HG03520 (cell line): ENCODE results near the gene LRRC75A.

Source experiments
- ATAC-seq: cut with Tn5 transposase; IDR thresholded peaks from one replicate; pipeline ENCODE4 v1.9.1; 2021; ENCODE audit warnings: mild to moderate bottlenecking, moderate library complexity; ENCODE audit not compliant: unreplicated experiment

LRRC75A gene

DNA sequence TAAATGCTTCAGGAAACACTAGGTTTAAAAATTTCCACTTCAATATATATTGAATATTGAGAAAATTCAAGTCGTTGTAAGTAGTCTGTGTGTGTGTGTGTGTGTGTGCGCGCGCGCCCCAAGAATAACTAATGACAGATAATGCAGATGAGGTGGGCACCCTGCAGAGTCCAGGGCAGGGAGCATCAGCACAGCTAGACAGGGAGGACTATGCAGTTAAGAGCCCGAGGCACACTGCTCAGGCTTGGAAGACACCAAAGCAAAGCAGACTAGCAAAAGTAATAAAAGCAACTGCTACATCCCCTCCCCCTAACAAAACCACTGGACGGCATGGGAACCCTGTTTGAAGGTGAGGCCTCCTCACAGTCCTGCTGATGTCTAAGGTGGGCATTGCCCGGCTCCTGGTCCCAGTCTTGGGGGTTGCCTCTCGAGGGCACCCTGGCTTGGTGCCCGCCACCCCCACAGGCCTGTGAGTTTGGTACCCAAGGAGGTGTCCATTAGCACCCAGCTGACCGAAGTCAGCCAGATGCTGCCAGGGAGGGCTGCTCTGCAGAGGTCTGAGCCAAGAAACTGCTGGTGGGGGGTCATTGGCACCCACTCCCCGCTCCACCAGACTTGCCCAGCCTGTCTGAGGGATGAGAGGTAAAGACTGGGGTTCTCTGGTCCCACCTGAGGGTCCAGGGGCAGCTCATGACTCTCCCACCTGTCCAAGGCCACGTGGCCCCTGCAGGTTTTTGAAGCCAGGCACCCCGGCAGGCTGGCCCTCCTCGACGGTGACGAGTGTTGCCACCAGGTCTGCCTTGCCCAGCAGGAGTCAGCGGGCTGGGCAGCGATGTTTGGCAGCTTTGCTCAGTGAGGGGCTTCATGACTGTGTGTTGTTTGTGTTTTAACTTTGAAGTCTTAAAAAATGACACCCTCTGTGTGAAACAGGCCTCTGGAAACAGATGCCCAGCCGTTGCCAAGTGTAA, 18.7 kb downstream of the LRRC75A start:
- no peak for ATAC-seq

DNA sequence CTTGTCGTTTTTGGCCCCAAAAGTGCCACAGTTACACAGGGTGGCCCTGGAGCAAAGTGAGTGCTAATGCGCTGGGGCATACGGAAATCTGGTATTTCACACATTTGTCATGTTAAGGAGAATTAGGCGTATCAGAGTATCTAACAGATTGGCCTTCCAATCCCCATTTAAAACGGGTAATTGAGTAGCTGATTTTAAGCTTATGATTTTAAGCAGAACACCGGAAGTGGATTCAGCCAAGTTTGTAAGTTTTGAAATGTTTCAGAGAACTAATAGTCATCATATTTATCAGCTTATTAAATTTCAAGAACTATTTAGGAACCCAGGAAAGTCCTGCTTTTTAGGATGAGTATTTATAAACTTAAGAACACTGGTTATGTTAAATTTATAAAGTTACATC, 19.5 kb downstream of the LRRC75A start:
- ATAC-seq, result no peak

DNA sequence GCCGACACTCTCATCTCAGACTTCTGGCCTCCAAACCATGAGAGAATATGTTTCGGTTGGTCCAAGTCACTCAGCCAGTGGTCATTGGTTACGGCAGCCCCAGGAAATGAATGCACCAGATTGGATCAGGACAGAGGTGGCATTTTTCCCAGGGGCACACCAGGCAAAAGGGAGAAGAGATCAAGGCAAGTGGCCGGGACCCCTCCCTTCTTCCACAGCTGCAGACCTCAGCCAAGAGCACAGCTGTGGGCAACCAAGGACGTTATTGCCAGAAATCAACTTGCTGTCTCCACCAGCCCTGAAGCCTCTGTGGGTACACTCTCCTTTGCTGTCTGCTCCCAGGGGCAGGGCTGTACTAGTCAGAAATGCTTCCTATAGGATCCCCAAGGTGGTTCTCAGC, 20.7 kb downstream of the LRRC75A start:
- ATAC-seq, result no peak

DNA sequence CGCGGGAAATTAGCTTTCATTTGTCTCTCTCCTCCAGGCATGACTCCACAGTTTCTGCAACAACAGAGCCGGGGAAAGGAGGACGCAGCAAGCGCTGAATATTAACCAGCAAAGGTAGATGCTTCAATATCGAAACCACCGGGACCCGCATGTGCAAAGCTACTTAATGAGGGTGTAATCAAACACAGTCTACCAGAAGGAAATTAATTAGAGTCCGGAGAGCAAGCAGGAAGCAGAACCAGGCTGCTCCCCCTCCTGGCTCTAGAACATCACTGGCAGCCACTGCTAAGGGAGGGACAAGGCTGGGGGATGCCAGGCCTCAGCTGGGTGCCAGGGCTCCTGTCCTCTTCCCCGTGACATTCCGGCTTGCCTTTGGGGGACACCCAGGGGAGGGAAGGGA, 21.7 kb downstream of the LRRC75A start:
- no peak for ATAC-seq

DNA sequence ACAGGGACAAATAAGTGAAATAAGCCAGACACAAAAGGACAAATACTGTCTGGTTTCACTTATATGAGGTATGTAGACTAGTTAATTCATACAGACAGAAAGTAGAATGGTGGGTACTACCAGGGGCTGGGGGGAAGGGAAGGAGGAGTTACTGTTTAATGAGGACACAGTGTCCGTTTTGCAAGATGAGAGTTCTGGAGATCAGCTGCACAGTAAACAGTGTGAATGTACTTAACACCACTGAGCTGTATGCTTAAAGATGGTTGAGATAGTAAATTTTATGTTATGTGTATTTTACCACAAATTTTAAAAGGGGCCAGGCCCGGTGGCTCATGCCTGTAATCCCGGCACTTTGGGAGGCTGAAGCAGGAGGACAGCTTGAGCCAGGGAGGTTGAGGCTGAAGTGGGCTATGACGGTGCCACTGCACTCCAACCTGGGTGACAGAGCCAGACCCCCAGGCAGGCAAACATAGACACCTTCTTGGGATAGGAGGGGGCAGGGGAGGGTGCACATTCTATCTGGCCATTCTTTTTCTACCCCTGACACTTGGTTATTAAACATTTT, 23.5 kb downstream of the LRRC75A start:
- ATAC-seq, result no peak

DNA sequence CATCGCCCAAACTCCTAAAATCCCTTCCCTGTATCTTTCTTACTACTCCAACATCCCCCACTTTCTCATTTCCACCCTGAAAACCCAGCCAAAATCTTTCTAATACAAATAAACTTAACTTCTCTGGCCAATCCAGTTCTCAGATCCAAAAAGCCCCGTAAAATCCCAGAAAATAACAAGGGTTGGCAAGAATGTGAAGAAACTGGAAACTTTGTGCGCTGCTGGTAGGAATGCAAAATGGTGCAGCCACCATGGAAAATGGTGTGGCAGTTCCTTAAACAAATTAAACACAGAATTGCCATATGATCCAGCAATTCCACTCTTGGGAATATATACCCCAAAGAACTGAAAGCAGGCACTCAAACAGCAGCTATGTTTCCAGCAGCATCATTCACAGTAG, 24.1 kb downstream of the LRRC75A start:
- ATAC-seq, result no peak

DNA sequence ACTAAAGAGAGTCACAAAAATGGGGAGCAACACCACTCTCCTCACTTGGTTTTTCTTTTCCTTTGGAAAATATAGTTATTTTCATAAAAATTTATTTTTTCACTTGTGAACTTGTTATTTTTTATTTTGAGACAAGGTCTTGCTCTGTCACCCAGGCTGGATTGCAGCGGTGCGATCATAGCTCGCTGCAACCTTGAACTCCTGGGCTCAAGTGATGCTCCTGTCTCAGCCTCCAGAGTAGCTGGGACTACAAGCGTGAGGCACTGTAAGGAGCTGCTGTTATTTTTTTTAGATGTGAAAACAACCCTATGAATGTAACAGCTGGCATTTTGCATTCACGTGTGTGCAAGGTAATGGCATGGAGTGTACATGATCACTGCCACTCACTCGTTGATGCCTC, 24.9 kb downstream of the LRRC75A start:
- ATAC-seq, result no peak

DNA sequence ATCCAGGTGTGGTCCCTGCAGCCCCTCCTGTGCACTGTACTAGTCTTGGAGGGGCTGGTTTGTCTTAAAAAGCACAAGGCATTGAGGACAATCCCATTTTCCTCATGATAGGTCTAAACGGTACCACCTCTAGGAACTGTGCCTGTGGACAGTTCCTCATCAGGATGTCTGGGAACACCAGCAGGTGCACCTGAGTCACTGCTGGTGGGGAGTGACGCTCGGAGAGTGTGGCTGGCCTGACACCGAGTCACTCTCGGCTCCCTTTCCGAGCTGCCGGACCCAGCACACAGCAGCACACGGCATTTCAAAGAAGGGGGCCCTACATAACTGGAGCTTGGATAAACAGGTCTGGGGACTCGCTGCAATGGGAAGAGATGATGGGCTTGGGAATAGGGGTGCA, 25.6 kb downstream of the LRRC75A start:
- ATAC-seq, result no peak

DNA sequence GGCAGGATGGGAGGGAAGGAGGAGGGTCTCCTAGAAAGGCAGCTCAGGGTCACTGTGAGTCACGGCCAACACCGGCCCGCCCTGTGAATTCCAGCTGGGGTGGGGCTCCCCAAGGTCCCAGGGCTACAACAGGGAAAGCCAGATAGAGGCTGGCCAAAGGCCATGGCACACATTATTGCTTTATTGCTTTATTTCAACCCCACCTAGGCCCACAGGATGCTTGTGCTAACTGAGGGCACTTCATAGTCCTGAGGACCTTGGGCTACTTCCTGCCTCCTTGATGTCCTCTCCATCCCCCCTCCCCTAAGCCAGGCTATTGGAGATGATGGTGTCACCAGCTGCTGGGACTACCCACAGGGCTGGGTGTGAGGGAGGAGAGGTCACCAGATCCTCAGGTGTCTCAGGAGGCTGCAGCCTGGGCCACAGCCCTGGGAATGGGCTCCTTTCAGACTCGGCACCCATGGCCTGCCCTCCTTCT, 26.1 kb downstream of the LRRC75A start:
- no peak for ATAC-seq

DNA sequence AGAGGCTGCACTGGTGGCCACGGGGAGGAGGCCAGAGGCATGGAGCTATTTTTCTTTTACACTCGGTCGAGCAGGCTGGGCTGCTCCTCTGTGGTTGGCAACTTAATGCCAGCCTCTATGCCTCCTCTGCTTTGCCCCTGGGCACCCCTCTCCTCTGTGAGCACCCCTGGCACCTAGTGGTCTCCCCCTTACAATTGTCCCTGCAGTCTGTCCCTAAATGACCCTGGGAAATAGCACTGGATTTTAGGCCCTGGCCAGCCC, 27.0 kb downstream of the LRRC75A start:
- ATAC-seq, result no peak

DNA sequence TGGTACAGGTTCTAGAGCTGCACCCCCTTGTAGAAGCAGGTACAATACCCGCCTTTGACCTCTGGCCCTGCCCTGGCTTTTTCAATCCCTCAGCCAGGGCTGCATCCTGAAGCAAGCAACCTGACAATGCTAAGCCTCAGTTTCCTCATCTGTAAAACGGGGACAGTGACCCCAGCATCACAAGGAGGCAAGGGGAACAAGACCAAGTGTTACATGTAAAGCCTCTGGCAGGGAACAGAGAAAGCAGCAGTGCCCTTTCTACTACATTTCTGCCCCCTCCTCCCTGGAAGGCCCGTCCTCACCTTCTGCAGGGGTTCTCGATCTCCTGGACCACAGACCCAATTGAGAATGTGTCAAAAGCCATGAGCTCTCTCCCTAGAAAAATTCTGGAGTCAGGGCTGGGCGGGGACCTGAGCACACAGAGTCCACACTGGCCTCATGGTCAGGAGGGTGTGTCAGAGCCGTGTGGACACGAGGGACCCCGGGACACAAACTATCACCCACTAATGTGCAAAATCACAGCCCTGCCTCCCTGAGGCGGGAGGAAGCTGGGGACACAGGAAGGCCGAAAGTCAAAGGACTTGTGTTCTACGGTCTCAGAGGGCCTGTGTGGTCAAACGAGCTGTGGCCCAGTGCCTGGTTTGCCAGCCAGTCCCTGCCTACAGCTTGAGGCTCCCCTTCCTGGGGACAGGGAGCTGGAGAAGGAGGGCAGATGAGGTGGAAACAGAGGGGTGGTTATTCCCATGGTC, 27.5 kb downstream of the LRRC75A start:
- no peak for ATAC-seq

DNA sequence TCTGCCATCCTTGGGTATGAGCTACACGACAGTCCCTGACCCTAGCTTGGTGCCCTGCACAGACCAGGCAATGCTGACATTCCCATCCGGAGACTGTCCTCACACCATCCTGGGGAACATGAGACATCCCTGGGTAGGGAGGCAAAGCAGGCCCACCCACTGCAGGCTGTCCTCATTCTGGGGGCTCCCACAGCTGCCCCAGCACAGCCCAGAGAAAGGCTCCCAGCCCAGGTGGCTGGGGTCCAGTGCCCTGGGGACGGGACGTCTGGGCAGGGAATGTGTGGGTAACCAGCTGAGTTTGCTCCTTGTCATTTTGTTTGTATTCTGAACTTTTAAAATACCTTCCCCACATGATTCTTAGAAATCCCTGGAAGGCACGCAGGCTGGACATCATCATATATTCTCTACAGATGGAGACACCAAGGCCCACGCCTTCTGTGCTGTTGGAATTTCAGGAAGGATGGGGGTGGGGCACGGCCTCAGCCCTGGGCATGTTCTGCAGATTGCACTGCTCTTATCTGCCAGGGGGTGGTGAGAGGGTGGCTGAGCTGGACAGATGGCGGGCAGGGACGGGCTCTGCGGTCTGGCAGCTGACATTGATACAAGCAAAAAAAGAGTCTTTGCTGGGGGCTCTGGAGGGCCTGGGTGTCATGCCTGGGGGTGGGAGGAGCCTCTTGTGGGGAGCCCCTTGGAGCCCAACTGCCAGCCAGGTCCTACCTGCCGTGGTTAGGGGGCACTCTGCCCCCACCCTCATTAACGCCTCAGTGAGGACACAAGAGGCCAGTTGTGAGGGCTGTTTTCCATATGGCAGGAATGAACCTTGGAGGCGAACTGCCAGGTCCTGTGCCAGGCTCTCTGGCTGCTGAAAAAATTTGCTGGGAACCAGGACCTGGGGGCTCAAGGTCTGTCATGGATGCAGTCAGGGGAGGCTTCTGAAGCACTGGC, 28.4 kb downstream of the LRRC75A start:
- no peak for ATAC-seq

DNA sequence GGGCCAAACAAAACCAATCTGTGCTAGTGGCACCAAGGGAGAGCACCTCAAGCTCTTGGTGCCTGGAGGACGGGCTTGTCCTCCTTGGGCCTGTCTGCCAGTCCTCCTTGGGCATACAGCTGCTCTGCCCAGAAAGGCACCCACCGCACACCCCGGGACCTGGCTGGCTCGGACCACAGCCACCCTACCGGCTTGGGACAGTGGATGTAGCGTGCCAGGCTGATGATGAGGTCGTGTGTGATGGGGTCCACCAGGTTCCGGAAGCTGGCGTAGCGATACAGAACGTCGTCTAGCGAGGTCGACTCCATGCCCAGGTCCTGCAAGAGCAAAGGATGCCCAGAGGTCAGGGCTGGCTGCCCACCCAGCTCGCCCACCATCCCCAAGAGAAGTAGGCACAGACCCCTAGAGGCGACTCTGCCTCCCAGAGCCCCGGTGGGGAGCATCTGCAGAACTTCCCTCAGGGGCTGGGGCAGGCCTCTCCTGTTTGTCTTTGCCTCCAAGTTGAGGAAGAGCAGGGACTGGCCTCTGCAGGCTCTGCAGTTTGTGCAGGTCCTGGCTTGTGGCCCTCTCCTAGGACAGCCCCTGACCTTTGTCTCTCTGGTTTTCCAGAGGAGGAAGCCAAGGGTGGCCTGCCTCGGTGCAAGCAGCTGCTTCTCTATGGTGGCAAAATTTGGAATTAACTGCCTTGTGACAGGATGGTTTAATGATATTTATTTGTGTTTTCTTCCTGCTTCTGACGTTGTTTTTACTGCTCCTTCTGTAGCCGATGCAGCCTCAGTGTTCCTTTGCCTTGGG, 29.7 kb downstream of the LRRC75A start:
- ATAC-seq, result no peak

DNA sequence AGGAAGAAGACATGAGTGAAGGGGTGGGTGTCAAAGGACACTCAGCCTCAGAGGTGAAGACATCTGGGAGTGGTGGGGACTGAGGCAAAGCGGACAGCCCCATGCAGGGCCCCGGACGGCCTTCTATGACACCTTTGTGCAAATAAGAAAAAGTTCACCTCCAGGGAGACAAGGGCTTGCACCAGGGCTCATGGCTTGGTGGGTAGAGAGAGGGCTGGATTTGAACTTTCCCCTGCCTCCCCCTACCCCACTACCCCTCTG, 30.5 kb downstream of the LRRC75A start:
- ATAC-seq, result no peak

DNA sequence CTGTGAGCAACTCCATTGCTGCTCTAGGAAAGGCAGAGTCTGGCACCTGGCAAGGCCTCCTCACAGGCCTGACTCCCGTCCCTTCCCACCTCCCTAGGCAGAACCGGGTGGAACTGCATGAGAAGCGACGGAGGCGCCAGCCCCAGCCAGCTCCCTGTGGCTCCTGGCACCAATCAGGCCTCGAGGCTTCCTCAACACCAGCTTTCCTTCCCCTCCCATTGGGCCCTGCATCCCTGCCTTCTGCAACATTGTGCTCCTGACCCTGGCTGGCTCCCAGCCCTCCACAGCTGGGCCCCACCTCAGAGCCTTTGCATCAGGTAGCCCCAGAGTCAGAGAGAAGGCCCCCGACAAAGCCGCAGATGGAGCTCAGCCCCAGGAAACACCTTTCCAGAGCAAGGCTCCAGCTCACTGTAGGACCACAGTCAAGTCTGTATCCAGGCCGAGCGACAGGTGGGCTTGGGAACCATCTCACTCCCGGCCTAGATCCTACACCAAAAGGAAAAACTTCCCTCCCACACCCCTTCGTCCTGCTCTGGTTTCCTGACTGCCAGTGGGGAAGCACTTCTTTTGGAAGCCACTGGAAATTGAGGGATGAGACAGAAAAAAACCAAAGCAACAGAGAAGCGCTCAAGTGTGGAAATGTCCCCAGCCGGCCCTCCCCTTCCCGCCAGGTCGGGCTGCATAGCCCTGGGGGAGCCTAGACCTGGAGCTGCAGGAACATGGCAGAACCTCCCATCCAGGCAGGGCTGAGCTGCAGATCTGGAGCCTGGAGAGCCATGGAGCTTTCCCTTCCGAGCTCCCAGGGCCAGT, 31.0 kb downstream of the LRRC75A start:
- no peak for ATAC-seq

DNA sequence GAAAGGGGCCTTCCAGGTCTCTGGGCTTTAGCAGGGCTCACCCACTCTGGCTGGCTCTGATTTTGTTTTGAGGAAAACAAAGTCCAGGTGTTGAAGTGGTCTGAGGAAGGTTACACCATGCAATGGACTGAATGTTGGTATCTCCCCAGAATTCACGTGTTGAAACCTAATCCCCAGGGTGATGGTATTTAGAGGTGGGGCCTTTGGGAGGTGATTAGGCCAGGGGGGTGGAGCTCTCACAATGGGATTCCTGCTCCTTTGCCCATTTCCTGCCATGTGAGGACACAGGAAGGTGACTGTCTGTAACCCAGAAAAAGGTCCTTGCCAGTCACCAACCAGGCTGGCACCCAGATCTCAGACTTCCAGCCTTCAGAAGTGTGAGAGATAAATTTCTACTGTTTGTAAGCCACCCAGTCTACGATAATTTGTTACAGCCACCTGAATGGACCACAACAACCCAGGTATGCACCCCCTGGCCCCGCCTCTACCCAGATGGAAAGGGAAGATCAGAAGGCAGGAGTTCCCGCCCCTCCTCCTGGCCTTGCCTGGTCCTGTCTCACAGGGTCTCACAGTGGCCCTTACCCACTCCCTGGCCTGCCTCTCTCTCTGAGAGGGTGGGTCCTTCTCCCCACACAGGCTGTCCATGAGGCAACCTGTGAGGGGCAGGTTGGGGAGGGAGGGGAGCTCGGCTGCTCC, 32.0 kb downstream of the LRRC75A start:
- ATAC-seq, result no peak

DNA sequence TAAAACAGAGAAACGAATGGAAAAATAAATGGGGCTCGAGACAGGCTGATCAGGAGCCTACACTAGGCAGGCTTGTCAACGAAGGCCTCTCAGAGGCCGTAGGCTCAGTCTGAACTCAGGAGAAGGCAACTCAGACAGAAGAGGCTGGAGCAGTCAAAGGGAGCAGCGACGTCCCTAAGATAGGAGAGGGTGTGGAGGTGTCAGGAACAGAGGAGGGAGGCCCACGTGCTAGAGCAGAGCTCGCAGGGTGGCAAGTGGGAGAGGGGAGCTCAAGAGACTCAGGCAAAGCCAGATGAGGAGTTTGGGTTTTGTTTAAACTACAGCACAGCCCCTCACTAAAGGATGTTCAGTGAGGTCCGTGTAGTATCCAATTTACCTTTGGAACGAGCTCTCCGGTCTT, 32.7 kb downstream of the LRRC75A start:
- no peak for ATAC-seq

DNA sequence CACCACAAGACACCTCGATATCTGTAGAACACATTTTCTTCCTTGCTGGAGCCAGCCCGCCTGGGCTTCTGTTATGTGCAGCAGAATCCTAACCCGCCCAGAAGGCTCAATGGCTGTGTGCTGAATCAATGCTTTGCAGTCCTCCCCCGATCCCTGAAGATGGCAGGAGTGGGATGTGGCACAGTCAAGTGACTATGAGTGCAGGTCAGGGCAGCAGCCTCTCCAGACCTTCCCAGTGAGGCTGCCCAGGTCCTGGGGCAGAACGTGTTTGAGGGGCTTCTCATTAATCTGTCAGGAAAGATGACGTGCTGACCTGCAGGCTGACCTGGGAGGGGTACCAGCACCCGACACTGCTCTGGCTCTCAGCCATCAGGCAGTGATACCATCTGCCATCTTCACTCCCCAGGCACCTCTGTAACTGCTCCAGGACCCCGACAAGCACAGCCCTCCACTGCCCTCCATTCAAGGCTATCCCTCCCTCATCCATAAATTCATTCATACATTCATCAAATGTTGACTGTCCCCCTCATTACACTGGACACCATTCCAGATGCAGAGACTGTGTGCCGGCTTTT, 35.2 kb downstream of the LRRC75A start:
- ATAC-seq, result no peak
